Measurements from ENCODE around the gene PZP. TPM values are rescaled to one million over a fixed set of nuclear protein-coding genes. Genes with fewer than 3 reads are reported as not detected.
A peak's percentile ranks its signal among the peaks of the same experiment; 100 is the strongest.
"Not testable (repeated sequence)": the region's sequence is repeated elsewhere in the genome, so short reads cannot be mapped to it uniquely, and the experiment has no call there.

The PZP gene
- total and polyA plus RNA-seq, 11 donors = 0.08 to 1.1 (median 0.52) TPM; not detected in 1

- peak overlapping the region in 3 of 12 donors; percentile 10 to 29 (median 22) for H3K27ac ChIP-seq
- peak in 1 of 4 donors; percentile 44 for ATAC-seq
- no peak for DNase-seq
- intact Hi-C loops (cut with DNase I) = loop anchor here in 4 of 10 donors (5.0 to 10.0 kb wide), 3 partner anchors 77 to 129 kb away; partner anchors contain the start of gene A2M (in 4 of the 4)
- no peak for TF ChIP-seq POLR2A (IDR thresholded peaks at IDR 0.05)
- TF ChIP-seq, protein P1, sequence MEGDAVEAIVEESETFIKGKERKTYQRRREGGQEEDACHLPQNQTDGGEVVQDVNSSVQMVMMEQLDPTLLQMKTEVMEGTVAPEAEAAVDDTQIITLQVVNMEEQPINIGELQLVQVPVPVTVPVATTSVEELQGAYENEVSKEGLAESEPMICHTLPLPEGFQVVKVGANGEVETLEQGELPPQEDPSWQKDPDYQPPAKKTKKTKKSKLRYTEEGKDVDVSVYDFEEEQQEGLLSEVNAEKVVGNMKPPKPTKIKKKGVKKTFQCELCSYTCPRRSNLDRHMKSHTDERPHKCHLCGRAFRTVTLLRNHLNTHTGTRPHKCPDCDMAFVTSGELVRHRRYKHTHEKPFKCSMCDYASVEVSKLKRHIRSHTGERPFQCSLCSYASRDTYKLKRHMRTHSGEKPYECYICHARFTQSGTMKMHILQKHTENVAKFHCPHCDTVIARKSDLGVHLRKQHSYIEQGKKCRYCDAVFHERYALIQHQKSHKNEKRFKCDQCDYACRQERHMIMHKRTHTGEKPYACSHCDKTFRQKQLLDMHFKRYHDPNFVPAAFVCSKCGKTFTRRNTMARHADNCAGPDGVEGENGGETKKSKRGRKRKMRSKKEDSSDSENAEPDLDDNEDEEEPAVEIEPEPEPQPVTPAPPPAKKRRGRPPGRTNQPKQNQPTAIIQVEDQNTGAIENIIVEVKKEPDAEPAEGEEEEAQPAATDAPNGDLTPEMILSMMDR (IDR thresholded peaks at IDR 0.05) = no peak
- H3K27me3 ChIP-seq = no peaks in the 10 kb centered on the region
- peaks cover 0 to 11% (median 0%) of the 10 kb centered on the region in 12 donors for H3K4me1 ChIP-seq
- no peaks in the 10 kb centered on the region for H3K9me3 ChIP-seq
- WGBS, 4 donors = 87 to 94% (median 92%) methylated on average over 1 of the region's 1 CpG
- no peak overlapping the region for H3K4me3 ChIP-seq
- H3K36me3 ChIP-seq = no peaks in the 10 kb centered on the region
These were observed 35.9 kb upstream of the PZP start for GRCh38 chr12:9243999-9244649.

- 76 to 94% (median 86%) methylated on average over 3 of the region's 3 CpGs for WGBS, 4 donors
- no peaks in the 10 kb centered on the region for H3K27me3 ChIP-seq
- no peaks in the 10 kb centered on the region for H3K9me3 ChIP-seq
- TF ChIP-seq, protein P1 (IDR thresholded peaks at IDR 0.05) = no peak
- TF ChIP-seq POLR2A (IDR thresholded peaks at IDR 0.05) = no peak
- ATAC-seq = no peak
- H3K27ac ChIP-seq = peak overlapping the region in 7 of 12 donors; percentile 54 to 86 (median 77)
- peaks cover 0 to 11% (median 0%) of the 10 kb centered on the region in 12 donors for H3K4me1 ChIP-seq
- peak overlapping the region in 6 of 12 donors; percentile 38 to 63 (median 56) for H3K4me3 ChIP-seq
- intact Hi-C loops (cut with DNase I) = loop anchor here in 5 of 10 donors (2.0 to 10.0 kb wide), 4 partner anchors 74 to 126 kb away; partner anchors contain the start of gene A2M (in 5 of the 5)
- DNase-seq = no peak
- H3K36me3 ChIP-seq = no peaks in the 10 kb centered on the region
These were observed 33.1 kb upstream of the PZP start for GRCh38 chr12:9241301-9241700.

- intact Hi-C loops (cut with DNase I) = loop anchor here in 5 of 10 donors (2.0 to 10.0 kb wide), 4 partner anchors 73 to 126 kb away; partner anchors contain the start of gene A2M (in 5 of the 5)
- peaks cover 0 to 11% (median 0%) of the 10 kb centered on the region in 12 donors for H3K4me1 ChIP-seq
- peak in 2 of 5 donors; percentile 16 to 25 for DNase-seq
- peak overlapping the region in 11 of 12 donors; percentile 22 to 63 (median 53) for H3K4me3 ChIP-seq
- peak in 3 of 4 donors; percentile 41 to 89 (median 71) for ATAC-seq
- TF ChIP-seq POLR2A (IDR thresholded peaks at IDR 0.05) = no peak
- TF ChIP-seq, protein P1 (IDR thresholded peaks at IDR 0.05) = no peak
- 66 to 79% (median 75%) methylated on average over 5 of the region's 5 CpGs for WGBS, 4 donors
- H3K27ac ChIP-seq = peak overlapping the region in 11 of 12 donors; percentile 50 to 86 (median 72)
- H3K9me3 ChIP-seq = no peaks in the 10 kb centered on the region
- H3K36me3 ChIP-seq = no peaks in the 10 kb centered on the region
- H3K27me3 ChIP-seq = no peaks in the 10 kb centered on the region
These were observed 32.6 kb upstream of the PZP start for GRCh38 chr12:9240776-9241175.

GRCh38 chr12:9240004-9240635, 31.9 kb upstream of the PZP start:
- not testable (repeated sequence) for H3K9me3 ChIP-seq, H3K27me3 ChIP-seq, H3K36me3 ChIP-seq
- Histone ChIP-seq H3K27ac (peak overlapping the region; percentile 24 to 86 (median 71)), H3K4me3 (peak overlapping the region in 11 of 12 donors; percentile 22 to 63 (median 53)), H3K4me1 (peaks cover 0 to 11% (median 0%) of the 10 kb centered on the region in 12 donors)
- intact Hi-C loops (cut with DNase I) = loop anchor here in 5 of 10 donors (2.0 to 10.0 kb wide), 4 partner anchors 73 to 125 kb away; partner anchors contain the start of gene A2M (in 5 of the 5)
- peak in 1 of 2 donors; percentile 37 for TF ChIP-seq POLR2A (IDR thresholded peaks at IDR 0.05)
- ATAC-seq (peak in 2 of 4 donors; percentile 22 to 57), DNase-seq (peak; percentile 20 to 57 (median 28))
- WGBS, 4 donors = 17 to 41% (median 27%) methylated on average over 27 to 33 of the region's 33 CpGs
